Measurements from ENCODE around the gene ATP6V0C. TPM values are rescaled to one million over a fixed set of nuclear protein-coding genes. Genes with fewer than 3 reads are reported as not detected.

The ATP6V0C gene
- total RNA-seq, 1 experiment from 2014 or later: 30.2 TPM

GRCh38 chr16:2492292-2492691 lies 21.5 kb upstream of the ATP6V0C start:
- Histone ChIP-seq H3K4me3 (ENCODE audit: low read length) (no peak overlapping the region), H3K4me2 (ENCODE audit: low read depth, low read length, poor library complexity, severe bottlenecking) (no peak overlapping the region), H3K9ac (ENCODE audit: low read length) (no peak overlapping the region), H3K4me1 (ENCODE audit: low read length) (no peaks in the 10 kb centered on the region), H3K27ac (ENCODE audit: low read length) (no peak overlapping the region), H3K27me3 (ENCODE audit: low read length) (no peaks in the 10 kb centered on the region), H3K36me3 (ENCODE audit: insufficient read depth, low read length) (no peaks in the 10 kb centered on the region), H3K79me2 (ENCODE audit: low read length) (peaks cover 21% of the 10 kb centered on the region), H3K9me2 (replicated peaks; ENCODE audit: insufficient read depth, low read length) (no peaks in the 10 kb centered on the region), H2AFZ (ENCODE audit: low read length) (no peak overlapping the region), H3K9me3 (ENCODE audit: low read length) (no peaks in the 10 kb centered on the region), H4K20me1 (ENCODE audit: insufficient read depth, low read depth, low read length) (no peaks in the 10 kb centered on the region; the same call in 1 of the 2 replicates)
- DNase-seq: no peak

GRCh38 chr16:2493605-2494004 lies 20.1 kb upstream of the ATP6V0C start:
- Histone ChIP-seq H3K27ac (ENCODE audit: low read length) (no peak overlapping the region), H2AFZ (ENCODE audit: low read length) (no peak overlapping the region), H3K79me2 (ENCODE audit: low read length) (peaks cover 10% of the 10 kb centered on the region; the same call in 1 of the 2 replicates), H3K4me1 (ENCODE audit: low read length) (no peaks in the 10 kb centered on the region), H3K9ac (ENCODE audit: low read length) (no peak overlapping the region), H3K9me3 (ENCODE audit: low read length) (no peaks in the 10 kb centered on the region), H3K9me2 (replicated peaks; ENCODE audit: insufficient read depth, low read length) (no peaks in the 10 kb centered on the region), H3K4me2 (ENCODE audit: low read depth, low read length, poor library complexity, severe bottlenecking) (no peak overlapping the region), H4K20me1 (ENCODE audit: insufficient read depth, low read depth, low read length) (no peaks in the 10 kb centered on the region), H3K27me3 (ENCODE audit: low read length) (no peaks in the 10 kb centered on the region), H3K36me3 (ENCODE audit: insufficient read depth, low read length) (no peaks in the 10 kb centered on the region), H3K4me3 (ENCODE audit: low read length) (no peak overlapping the region)
- DNase-seq: no peak

- no peaks in the 10 kb centered on the region for H3K4me1 ChIP-seq (ENCODE audit: low read length)
- no peak overlapping the region for H2AFZ ChIP-seq (ENCODE audit: low read length)
- peaks cover 10% of the 10 kb centered on the region; the same call in 1 of the 2 replicates for H3K79me2 ChIP-seq (ENCODE audit: low read length)
- no peaks in the 10 kb centered on the region for H3K27me3 ChIP-seq (ENCODE audit: low read length)
- H3K9ac ChIP-seq (ENCODE audit: low read length): no peak overlapping the region
- no peaks in the 10 kb centered on the region for H3K9me3 ChIP-seq (ENCODE audit: low read length)
- H3K4me3 ChIP-seq (ENCODE audit: low read length): no peak overlapping the region
- H3K27ac ChIP-seq (ENCODE audit: low read length): no peak overlapping the region
- no peaks in the 10 kb centered on the region for H3K36me3 ChIP-seq (ENCODE audit: insufficient read depth, low read length)
- H4K20me1 ChIP-seq (ENCODE audit: insufficient read depth, low read depth, low read length): no peaks in the 10 kb centered on the region
- no peaks in the 10 kb centered on the region for H3K9me2 ChIP-seq (replicated peaks; ENCODE audit: insufficient read depth, low read length)
- no peak overlapping the region for H3K4me2 ChIP-seq (ENCODE audit: low read depth, low read length, poor library complexity, severe bottlenecking)
- DNase-seq: no peak
Observed at GRCh38 chr16:2494616-2495015, 19.1 kb upstream of the ATP6V0C start.

- peaks cover 8% of the 10 kb centered on the region; the same call in 1 of the 2 replicates for H3K79me2 ChIP-seq (ENCODE audit: low read length)
- no peaks in the 10 kb centered on the region for H3K9me2 ChIP-seq (replicated peaks; ENCODE audit: insufficient read depth, low read length)
- no peak overlapping the region for H3K4me2 ChIP-seq (ENCODE audit: low read depth, low read length, poor library complexity, severe bottlenecking)
- no peaks in the 10 kb centered on the region for H3K36me3 ChIP-seq (ENCODE audit: insufficient read depth, low read length)
- no peaks in the 10 kb centered on the region for H4K20me1 ChIP-seq (ENCODE audit: insufficient read depth, low read depth, low read length)
- no peaks in the 10 kb centered on the region for H3K9me3 ChIP-seq (ENCODE audit: low read length)
- no peak overlapping the region for H3K27ac ChIP-seq (ENCODE audit: low read length)
- no peak overlapping the region for H3K9ac ChIP-seq (ENCODE audit: low read length)
- H3K4me1 ChIP-seq (ENCODE audit: low read length): no peaks in the 10 kb centered on the region
- no peak for DNase-seq
- H3K4me3 ChIP-seq (ENCODE audit: low read length): no peak overlapping the region
- no peaks in the 10 kb centered on the region for H3K27me3 ChIP-seq (ENCODE audit: low read length)
- H2AFZ ChIP-seq (ENCODE audit: low read length): no peak overlapping the region
Observed at GRCh38 chr16:2495041-2495440, 18.7 kb upstream of the ATP6V0C start.

GRCh38 chr16:2496223-2497115 lies 17.3 kb upstream of the ATP6V0C start:
- H2AFZ ChIP-seq (ENCODE audit: low read length): no peak overlapping the region
- H3K27ac ChIP-seq (ENCODE audit: low read length): no peak overlapping the region
- no peak for DNase-seq
- no peak overlapping the region for H3K4me2 ChIP-seq (ENCODE audit: low read depth, low read length, poor library complexity, severe bottlenecking)
- no peak overlapping the region for H3K4me3 ChIP-seq (ENCODE audit: low read length)
- H3K4me1 ChIP-seq (ENCODE audit: low read length): peaks cover 6% of the 10 kb centered on the region
- H3K27me3 ChIP-seq (ENCODE audit: low read length): no peaks in the 10 kb centered on the region
- H4K20me1 ChIP-seq (ENCODE audit: insufficient read depth, low read depth, low read length): 0 out of 2 replicates have a peak, but pooled peaks cover 2% of the 10 kb centered on the region
- H3K36me3 ChIP-seq (ENCODE audit: insufficient read depth, low read length): no peaks in the 10 kb centered on the region
- no peak overlapping the region for H3K9ac ChIP-seq (ENCODE audit: low read length)
- H3K9me2 ChIP-seq (replicated peaks; ENCODE audit: insufficient read depth, low read length): no peaks in the 10 kb centered on the region
- no peaks in the 10 kb centered on the region for H3K9me3 ChIP-seq (ENCODE audit: low read length)
- H3K79me2 ChIP-seq (ENCODE audit: low read length): no peaks in the 10 kb centered on the region; the same call in 1 of the 2 replicates

- Histone ChIP-seq H4K20me1 (ENCODE audit: insufficient read depth, low read depth, low read length) (0 out of 2 replicates have a peak, but pooled peaks cover 6% of the 10 kb centered on the region), H3K9ac (ENCODE audit: low read length) (no peak overlapping the region), H3K27ac (ENCODE audit: low read length) (no peak overlapping the region), H2AFZ (ENCODE audit: low read length) (no peak overlapping the region), H3K9me3 (ENCODE audit: low read length) (no peaks in the 10 kb centered on the region), H3K36me3 (ENCODE audit: insufficient read depth, low read length) (peaks cover 2% of the 10 kb centered on the region; the same call in 1 of the 2 replicates), H3K4me3 (ENCODE audit: low read length) (no peak overlapping the region), H3K4me1 (ENCODE audit: low read length) (peaks cover 8% of the 10 kb centered on the region), H3K4me2 (ENCODE audit: low read depth, low read length, poor library complexity, severe bottlenecking) (no peak overlapping the region), H3K79me2 (ENCODE audit: low read length) (no peaks in the 10 kb centered on the region; the same call in 1 of the 2 replicates), H3K27me3 (ENCODE audit: low read length) (no peaks in the 10 kb centered on the region), H3K9me2 (replicated peaks; ENCODE audit: insufficient read depth, low read length) (no peaks in the 10 kb centered on the region)
- no peak for DNase-seq
Observed at GRCh38 chr16:2497116-2497630, 16.6 kb upstream of the ATP6V0C start.

GRCh38 chr16:2497695-2498484 lies 15.9 kb upstream of the ATP6V0C start:
- Histone ChIP-seq H3K36me3 (ENCODE audit: insufficient read depth, low read length) (peaks cover 2% of the 10 kb centered on the region; the same call in 1 of the 2 replicates), H3K27ac (ENCODE audit: low read length) (no peak overlapping the region), H3K27me3 (ENCODE audit: low read length) (no peaks in the 10 kb centered on the region), H3K79me2 (ENCODE audit: low read length) (no peaks in the 10 kb centered on the region), H3K9me3 (ENCODE audit: low read length) (no peaks in the 10 kb centered on the region), H3K9ac (ENCODE audit: low read length) (no peak overlapping the region), H3K4me1 (ENCODE audit: low read length) (peaks cover 8% of the 10 kb centered on the region), H3K4me2 (ENCODE audit: low read depth, low read length, poor library complexity, severe bottlenecking) (no peak overlapping the region), H2AFZ (ENCODE audit: low read length) (no peak overlapping the region), H3K4me3 (ENCODE audit: low read length) (no peak overlapping the region), H3K9me2 (replicated peaks; ENCODE audit: insufficient read depth, low read length) (no peaks in the 10 kb centered on the region), H4K20me1 (ENCODE audit: insufficient read depth, low read depth, low read length) (0 out of 2 replicates have a peak, but pooled peaks cover 6% of the 10 kb centered on the region)
- DNase-seq: no peak
